Common myeloid progenitor, CD34-positive (primary cell): ENCODE measurements around the gene BCO1.

Experiments used
- CTCF ChIA-PET: fragments of 350-600 bp; sonication (Branson Sonifier 250); formaldehyde crosslinking; loops from one replicate; lab custom pipeline; 2021; ENCODE audit warnings: antibody characterized with exemption; lab: Charles Lee
- POLR2A ChIA-PET: fragments of 350-600 bp; sonication (Branson Sonifier 250); formaldehyde crosslinking; loops from one replicate; lab custom pipeline; 2021; ENCODE audit warnings: antibody characterized with exemption; lab: Charles Lee
- DNase-seq, 3 donors: peaks; one replicate each; pipeline versions ENCODE4 v3.0.0 to v3.0.0-alpha.2; 2013
- H3K27ac ChIP-seq, 2 experiments: 1 replicate in 1 of 2; 2 replicates in 1 of 2; pipeline ENCODE4 v1.7.0; 2013; ENCODE audit warnings: inconsistent platforms in 2 of 2, low read length in 2 of 2, mild to moderate bottlenecking in 2 of 2, low read depth in 1 of 2, moderate library complexity in 1 of 2; ENCODE audit not compliant: severe bottlenecking in 2 of 2, insufficient read depth in 1 of 2, poor library complexity in 1 of 2
- H3K27me3 ChIP-seq, 5 experiments: replicated peaks in 2 of 5; 1 replicate in 3 of 5; 2 replicates in 2 of 5; pipeline versions ENCODE4 v1.6.1 to v1.7.0; 2013; ENCODE audit warnings: low read length in 4 of 5, mild to moderate bottlenecking in 2 of 5, moderate library complexity in 2 of 5, inconsistent platforms in 1 of 5; ENCODE audit not compliant: insufficient read depth in 5 of 5, control insufficient read depth in 4 of 5
- H3K36me3 ChIP-seq, 4 experiments: 1 replicate in 2 of 4; 2 replicates in 2 of 4; pipeline versions ENCODE4 v1.6.1 to v1.7.0; 2013; ENCODE audit warnings: low read length in 3 of 4, control low read depth in 1 of 4, mild to moderate bottlenecking in 1 of 4; ENCODE audit not compliant: control insufficient read depth in 4 of 4, insufficient read depth in 4 of 4
- H3K4me1 ChIP-seq, 4 experiments: 1 replicate in 3 of 4; 2 replicates in 1 of 4; pipeline versions ENCODE4 v1.6.1 to v1.7.1; 2013; ENCODE audit warnings: low read length in 3 of 4, mild to moderate bottlenecking in 3 of 4, control low read depth in 1 of 4, inconsistent platforms in 1 of 4, moderate library complexity in 1 of 4; ENCODE audit not compliant: control insufficient read depth in 4 of 4, insufficient read depth in 4 of 4; ENCODE audit errors: control extremely low read depth in 1 of 4
- H3K4me3 ChIP-seq, 7 experiments: 1 replicate in 4 of 7; 2 replicates in 3 of 7; pipeline versions ENCODE4 v1.5.1 to v1.7.0; 2013; ENCODE audit warnings: mild to moderate bottlenecking in 7 of 7, low read length in 6 of 7, moderate library complexity in 6 of 7, inconsistent platforms in 2 of 7, low read depth in 2 of 7, control low read depth in 1 of 7; ENCODE audit not compliant: insufficient read depth in 4 of 7, control insufficient read depth in 1 of 7; ENCODE audit errors: extremely low read depth in 1 of 7
- H3K9me3 ChIP-seq, 5 experiments: 1 replicate in 4 of 5; 2 replicates in 1 of 5; pipeline versions ENCODE4 v1.6.1 to v1.7.1; 2013; ENCODE audit warnings: low read length in 4 of 5, mild to moderate bottlenecking in 2 of 5, inconsistent platforms in 1 of 5, low read depth in 1 of 5, moderate library complexity in 1 of 5; ENCODE audit not compliant: control insufficient read depth in 4 of 5, insufficient read depth in 2 of 5; ENCODE audit errors: control extremely low read depth in 1 of 5
- WGBS: methylation state at CpG from one replicate; pipeline ENCODE4 v1.1.5; 2013; ENCODE audit not compliant: insufficient coverage; 5-methylcytosine and 5-hydroxymethylcytosine counted together

Gene BCO1

DNA sequence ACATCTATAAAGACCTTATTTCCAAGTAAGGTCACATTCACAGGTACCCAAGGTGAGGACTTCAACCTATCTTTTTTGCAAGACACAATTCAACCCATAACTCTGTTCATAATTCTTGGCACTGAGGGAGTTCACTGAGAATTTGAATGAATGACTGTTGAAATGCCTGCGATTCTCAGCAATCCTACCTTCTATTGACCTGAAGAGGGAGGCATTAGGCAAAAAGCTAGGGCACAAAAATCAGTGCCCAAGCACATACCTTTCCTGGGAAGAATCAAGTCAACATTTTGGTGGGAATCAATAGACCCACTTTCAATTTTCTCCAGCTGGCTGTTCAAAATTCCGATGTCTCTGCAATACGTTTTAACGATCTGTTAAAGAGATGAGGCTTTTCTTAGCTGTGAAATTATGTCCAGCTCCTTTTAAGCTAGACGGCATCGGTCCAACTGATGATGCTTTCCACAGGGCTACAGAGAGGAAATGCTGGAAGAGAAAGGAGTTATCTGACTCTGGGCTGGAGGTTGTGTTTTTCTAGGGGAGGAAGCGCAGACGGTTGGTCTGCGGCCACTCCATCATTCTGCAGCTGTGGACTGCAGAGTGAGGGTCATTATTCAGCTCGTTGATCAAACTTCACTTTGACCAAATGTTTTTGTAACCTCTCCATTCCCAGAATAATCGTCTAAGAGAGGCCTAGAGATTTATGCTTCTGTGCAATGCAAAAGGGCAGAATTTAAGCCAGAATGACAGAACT is 25.2 kb downstream of the BCO1 start:
- Histone ChIP-seq H3K4me1 (no peaks in the 10 kb centered on the region), H3K36me3 (no peaks in the 10 kb centered on the region), H3K9me3 (no peaks in the 10 kb centered on the region), H3K4me3 (no peak overlapping the region), H3K27ac (no peak overlapping the region), H3K27me3 (no peaks in the 10 kb centered on the region)
- WGBS, result 73% methylated on average over 9 of the region's 11 CpGs
- ChIA-PET POLR2A (no interaction called here), CTCF (interaction anchor here (1.2 kb wide), 1 partner anchor 19 kb away, joined by 3 read pairs; no protein-coding TSS in a partner anchor)
- DNase-seq, result no peak

DNA sequence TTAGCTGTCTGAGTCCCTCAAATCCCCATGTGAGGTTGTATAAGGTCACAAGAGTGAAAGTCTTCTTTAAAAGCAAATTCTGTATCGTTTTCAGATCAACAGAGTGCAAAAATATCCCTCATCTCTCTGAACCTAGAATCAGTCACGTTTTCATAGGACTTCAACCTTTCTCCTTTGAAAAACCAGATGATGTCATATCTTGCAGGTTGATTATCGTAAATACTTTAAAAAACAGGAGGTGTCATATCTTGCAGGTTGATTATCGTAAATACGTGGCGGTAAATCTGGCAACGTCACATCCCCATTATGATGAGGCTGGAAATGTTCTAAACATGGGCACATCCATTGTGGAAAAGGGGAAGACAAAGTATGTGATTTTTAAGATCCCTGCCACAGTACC is 25.9 kb downstream of the BCO1 start:
- ChIA-PET POLR2A (no interaction called here), CTCF (no interaction called here)
- Histone ChIP-seq H3K27me3 (no peaks in the 10 kb centered on the region), H3K4me3 (no peak overlapping the region), H3K27ac (no peak overlapping the region), H3K9me3 (no peaks in the 10 kb centered on the region), H3K36me3 (no peaks in the 10 kb centered on the region), H3K4me1 (no peaks in the 10 kb centered on the region)
- WGBS, result 94% methylated on average over 6 of the region's 7 CpGs
- no peak for DNase-seq

GRCh38 chr16:81265052-81265451 is 26.6 kb downstream of the BCO1 start:
- H3K9me3 ChIP-seq, result no peaks in the 10 kb centered on the region
- CTCF ChIA-PET, result no interaction called here
- H3K36me3 ChIP-seq, result no peaks in the 10 kb centered on the region
- no peak overlapping the region for H3K4me3 ChIP-seq
- no peak overlapping the region for H3K27ac ChIP-seq
- POLR2A ChIA-PET, result no interaction called here
- no peaks in the 10 kb centered on the region for H3K4me1 ChIP-seq
- no peak for DNase-seq
- 96% methylated on average over 2 of the region's 2 CpGs for WGBS
- H3K27me3 ChIP-seq, result no peaks in the 10 kb centered on the region

GRCh38 chr16:81265658-81266451 is 27.4 kb downstream of the BCO1 start:
- no peak overlapping the region for H3K27ac ChIP-seq
- no peak overlapping the region for H3K4me3 ChIP-seq
- CTCF ChIA-PET, result no interaction called here
- no peaks in the 10 kb centered on the region for H3K4me1 ChIP-seq
- POLR2A ChIA-PET, result no interaction called here
- 96% methylated on average over 5 of the region's 5 CpGs for WGBS
- no peaks in the 10 kb centered on the region for H3K27me3 ChIP-seq
- H3K9me3 ChIP-seq, result no peaks in the 10 kb centered on the region
- no peaks in the 10 kb centered on the region for H3K36me3 ChIP-seq
- DNase-seq, result no peak

GRCh38 chr16:81266680-81267095 is 28.2 kb downstream of the BCO1 start:
- peak in 1 of 3 donors; percentile 2 for DNase-seq
- ChIA-PET POLR2A (no interaction called here), CTCF (no interaction called here)
- Histone ChIP-seq H3K27ac (no peak overlapping the region), H3K27me3 (no peaks in the 10 kb centered on the region), H3K9me3 (no peaks in the 10 kb centered on the region), H3K4me3 (no peak overlapping the region), H3K4me1 (no peaks in the 10 kb centered on the region), H3K36me3 (no peaks in the 10 kb centered on the region)
- 84% methylated on average over 4 of the region's 7 CpGs for WGBS

DNA sequence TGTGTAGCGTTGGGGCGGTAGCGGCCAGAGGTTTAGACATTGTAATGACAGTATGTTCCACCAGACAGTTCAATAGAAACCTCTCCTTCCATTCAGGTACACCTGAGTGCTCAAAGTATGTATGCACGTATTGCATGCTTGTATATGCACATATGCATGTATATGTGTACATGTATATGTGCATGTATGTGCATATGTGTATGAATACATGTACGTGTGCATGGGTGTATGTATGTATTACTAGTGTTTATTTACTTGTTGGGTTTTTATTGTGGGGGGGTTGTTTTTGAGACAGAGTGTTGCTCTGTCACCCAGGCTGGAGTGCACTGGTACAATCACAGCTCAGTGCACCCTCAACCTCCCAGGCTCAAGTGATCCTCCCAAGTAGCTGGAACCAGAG is 30.0 kb downstream of the BCO1 start:
- Histone ChIP-seq H3K27me3 (no peaks in the 10 kb centered on the region), H3K4me1 (no peaks in the 10 kb centered on the region), H3K27ac (no peak overlapping the region), H3K36me3 (no peaks in the 10 kb centered on the region), H3K9me3 (no peaks in the 10 kb centered on the region), H3K4me3 (no peak overlapping the region)
- POLR2A ChIA-PET, result no interaction called here
- CTCF ChIA-PET, result no interaction called here
- 100% methylated on average over 3 of the region's 5 CpGs for WGBS
- DNase-seq, result no peak
